B cell (primary cell): Measurements from ENCODE around the gene CPEB3. TPM values are rescaled to one million over a fixed set of nuclear protein-coding genes. Genes with fewer than 3 reads are reported as not detected.

Experiments
- ATAC-seq: fragments of 200-7000 bp; cut with Tn5 transposase; one replicate; pipeline ENCODE4 v1.10.0; 2021; ENCODE audit warnings: low read depth, mild to moderate bottlenecking, moderate number of reproducible peaks, moderate library complexity
- CTCF ChIA-PET: fragments of 350-600 bp; sonication (Branson Sonifier 250); formaldehyde crosslinking; loops from one replicate; lab custom pipeline; 2021; ENCODE audit warnings: antibody characterized with exemption, inconsistent platforms; lab: Charles Lee
- POLR2A ChIA-PET: fragments of 350-600 bp; sonication (Branson Sonifier 250); formaldehyde crosslinking; loops from one replicate; lab custom pipeline; 2021; ENCODE audit warnings: antibody characterized with exemption; lab: Charles Lee
- DNase-seq: peaks from one replicate; pipeline ENCODE4 v3.0.0; 2013
- H2AFZ ChIP-seq: 2 replicates; pipeline ENCODE4 v1.6.1; 2012; ENCODE audit warnings: mild to moderate bottlenecking, low read depth, low read length; ENCODE audit not compliant: insufficient read depth, poor library complexity, severe bottlenecking
- H3K27ac ChIP-seq, 2 donors: 1 replicate in 1 of 2; 2 replicates in 1 of 2; pipeline ENCODE4 v1.5.1; 2012 to 2013; ENCODE audit warnings: low read length in 2 of 2, mild to moderate bottlenecking in 2 of 2, moderate library complexity in 1 of 2
- H3K27me3 ChIP-seq, 4 experiments: fragments of 200-600 bp in 1 of 4; sonication (generic) in 1 of 4; replicated peaks in 1 of 4; 1 replicate in 2 of 4; 2 replicates in 2 of 4; pipeline versions ENCODE4 v1.6.1 to v1.7.0; 2013 to 2016; ENCODE audit warnings: low read length in 3 of 4, mild to moderate bottlenecking in 2 of 4, mixed read lengths in 1 of 4, moderate library complexity in 1 of 4; ENCODE audit not compliant: insufficient read depth in 4 of 4, control insufficient read depth in 3 of 4; ENCODE audit errors: control extremely low read depth in 1 of 4
- H3K36me3 ChIP-seq, 2 experiments: replicated peaks in 1 of 2; 1 replicate in 1 of 2; 2 replicates in 1 of 2; pipeline versions ENCODE4 v1.6.1 to v1.7.1; 2013; ENCODE audit warnings: low read length in 1 of 2; ENCODE audit not compliant: insufficient read depth in 2 of 2, control insufficient read depth in 1 of 2; ENCODE audit errors: control extremely low read depth in 1 of 2, extremely low read depth in 1 of 2
- H3K4me1 ChIP-seq, 2 donors: fragments of 200-600 bp in 1 of 2; sonication (generic) in 1 of 2; 1 replicate in 1 of 2; 2 replicates in 1 of 2; pipeline versions ENCODE4 v1.5.1 to v1.6.1; 2013 to 2017; ENCODE audit warnings: low read length in 2 of 2; ENCODE audit not compliant: control insufficient read depth in 2 of 2, insufficient read depth in 2 of 2
- H3K4me2 ChIP-seq: replicated peaks from 2 replicates; pipeline ENCODE3; 2012; ENCODE audit warnings: mild to moderate bottlenecking, low read depth, low read length; ENCODE audit not compliant: poor library complexity, severe bottlenecking
- H3K4me3 ChIP-seq, 5 experiments: fragments of 200-600 bp in 1 of 5; sonication (generic) in 1 of 5; 1 replicate in 3 of 5; 2 replicates in 2 of 5; pipeline versions ENCODE4 v1.5.1 to v1.7.0; 2011 to 2016; ENCODE audit warnings: low read length in 4 of 5, mild to moderate bottlenecking in 4 of 5, low read depth in 2 of 5, control low read depth in 1 of 5, moderate library complexity in 1 of 5; ENCODE audit not compliant: insufficient read depth in 1 of 5; ENCODE audit errors: control extremely low read depth in 1 of 5, extremely low read depth in 1 of 5
- H3K79me2 ChIP-seq: fragments of 200-600 bp; sonication (generic); one replicate; pipeline ENCODE4 v1.6.0; 2016; ENCODE audit warnings: low read length; ENCODE audit not compliant: control insufficient read depth, insufficient read depth
- H3K9ac ChIP-seq: fragments of 200-600 bp; sonication (generic); 2 replicates; pipeline ENCODE4 v1.6.1; 2017; ENCODE audit warnings: mild to moderate bottlenecking, low read length, moderate library complexity
- H3K9me3 ChIP-seq, 3 donors: one replicate each; pipeline versions ENCODE4 v1.6.1 to v1.7.1; 2013; ENCODE audit warnings: low read length in 2 of 3; ENCODE audit not compliant: control insufficient read depth in 2 of 3, insufficient read depth in 1 of 3; ENCODE audit errors: control extremely low read depth in 1 of 3
- H4K20me1 ChIP-seq: 2 replicates; pipeline ENCODE4 v1.6.0; 2012; ENCODE audit warnings: mild to moderate bottlenecking, low read length; ENCODE audit not compliant: insufficient read depth, control insufficient read depth, poor library complexity, severe bottlenecking
- H3K27ac Mint-ChIP-seq: one replicate; pipeline ENCODE4 v1.8.0; 2021; ENCODE audit warnings: mixed read lengths
- H3K27me3 Mint-ChIP-seq: one replicate; pipeline ENCODE4 v1.8.0; 2021; ENCODE audit warnings: mixed read lengths
- H3K4me1 Mint-ChIP-seq: one replicate; pipeline ENCODE4 v1.8.0; 2021; ENCODE audit warnings: mixed read lengths
- H3K4me3 Mint-ChIP-seq: one replicate; pipeline ENCODE4 v1.8.0; 2021; ENCODE audit warnings: mixed read lengths
- H3K9me3 Mint-ChIP-seq: one replicate; pipeline ENCODE4 v1.8.0; 2022; ENCODE audit warnings: mixed read lengths; ENCODE audit not compliant: insufficient read depth
- CTCF ChIP-seq: fragments of 200-600 bp; IDR thresholded peaks from one replicate; pipeline ENCODE4 v1.8.0; 2022; ENCODE audit warnings: antibody characterized with exemption, mild to moderate bottlenecking
- EZH2 ChIP-seq: IDR thresholded peaks from 2 replicates; pipeline ENCODE4 v1.6.1; 2012; ENCODE audit warnings: borderline replicate concordance, low read depth, mild to moderate bottlenecking, moderate library complexity, low read length; ENCODE audit not compliant: insufficient read depth, poor library complexity, severe bottlenecking
- WGBS: methylation state at CpG from one replicate; pipeline ENCODE4 v1.1.5; 2013; ENCODE audit warnings: missing lambda C conversion rate; ENCODE audit not compliant: insufficient coverage; 5-methylcytosine and 5-hydroxymethylcytosine counted together
- intact Hi-C: fragments of 100-400 bp; cut with micrococcal nuclease; formaldehyde crosslinking; loops from one replicate; pipeline ENCODE4 v1.10.0; 2022
- polyA plus RNA-seq: library from polyadenylated mRNA; depleted of rRNA; stranded (reverse); fragments of >200 nt; gene quantifications from 2 replicates; pipeline ENCODE4 v1.2.3, GENCODE V29; 2012
- total RNA-seq, 2 donors: library from RNA; stranded (reverse); fragments of 120-200 nt in 1 of 2; gene quantifications; 1 replicate in 1 of 2; 2 replicates in 1 of 2; pipeline versions ENCODE4 v1.2.3 to v1.2.4, GENCODE V29; 2013 to 2022

Gene CPEB3
- total and polyA plus RNA-seq, 2 donors (not counting 1 experiment from before 2014, with no cell fraction given): 1.6 to 6.7 TPM

GRCh38 chr10:92187101-92187500 is 103.8 kb downstream of the CPEB3 start:
- H3K36me3 ChIP-seq: peaks cover 0 to 2% of the 10 kb centered on the region in 2 experiments
- H3K4me2 ChIP-seq: no peak overlapping the region
- H3K79me2 ChIP-seq: no peaks in the 10 kb centered on the region
- DNase-seq (no peak), ATAC-seq (no peak)
- no peak for TF ChIP-seq EZH2
- TF ChIP-seq CTCF: no peak
- H3K9me3 ChIP-seq: no peaks in the 10 kb centered on the region
- H3K27ac ChIP-seq: no peak overlapping the region
- no peak overlapping the region for H3K4me3 ChIP-seq
- WGBS: no CpG with 5 or more reads among the region's 2 CpGs
- no peak overlapping the region for H3K9ac ChIP-seq
- Mint-ChIP-seq H3K27ac (no peak overlapping the region), H3K27me3 (no peaks in the 10 kb centered on the region), H3K4me1 (no peaks in the 10 kb centered on the region), H3K4me3 (no peak overlapping the region), H3K9me3 (no peaks in the 10 kb centered on the region)
- H3K4me1 ChIP-seq: no peaks in the 10 kb centered on the region
- no peaks in the 10 kb centered on the region for H3K27me3 ChIP-seq
- POLR2A ChIA-PET: no interaction called here
- intact Hi-C loops: loop anchor here (10.0 kb wide), 1 partner anchor 72 kb away; no protein-coding TSS in a partner anchor
- CTCF ChIA-PET: interaction anchor here (0.6 kb wide), 1 partner anchor 183 kb away, joined by 6 read pairs; no protein-coding TSS in a partner anchor
- no peak overlapping the region for H2AFZ ChIP-seq
- H4K20me1 ChIP-seq: no peaks in the 10 kb centered on the region

DNA sequence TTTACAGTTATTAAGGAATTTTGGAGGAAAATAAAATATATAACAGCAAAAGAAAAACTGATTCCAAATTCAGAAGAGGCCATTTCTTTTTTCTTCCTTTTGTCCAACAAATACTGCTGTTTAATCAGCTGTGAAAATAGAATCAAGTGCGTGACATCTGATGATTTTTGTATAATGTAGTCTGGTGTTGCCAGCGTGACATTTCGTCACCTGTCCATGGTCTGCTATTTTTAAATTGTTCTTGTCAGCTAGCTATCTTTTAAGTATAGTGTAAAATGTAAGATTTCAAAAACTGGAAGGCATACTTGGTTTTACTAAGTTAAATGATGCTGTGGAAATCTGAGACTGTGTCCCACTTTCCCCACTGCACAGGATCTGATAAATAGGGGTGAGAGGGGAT is 105.9 kb downstream of the CPEB3 start:
- no peak overlapping the region for H3K4me3 Mint-ChIP-seq
- ChIA-PET POLR2A (no interaction called here), CTCF (no interaction called here)
- H3K4me1 ChIP-seq: peaks cover 5 to 6% of the 10 kb centered on the region in 2 donors
- H3K4me1 Mint-ChIP-seq: peaks cover 6% of the 10 kb centered on the region
- no peak overlapping the region for H3K27ac ChIP-seq
- no peak overlapping the region for H2AFZ ChIP-seq
- ATAC-seq (no peak), DNase-seq (no peak)
- H3K4me2 ChIP-seq: no peak overlapping the region
- no peak overlapping the region for H3K27ac Mint-ChIP-seq
- H3K36me3 ChIP-seq: peaks cover 2 to 6% of the 10 kb centered on the region in 2 experiments
- no peaks in the 10 kb centered on the region for H3K9me3 Mint-ChIP-seq
- no peaks in the 10 kb centered on the region for H3K79me2 ChIP-seq
- TF ChIP-seq CTCF (no peak), EZH2 (no peak)
- H3K9me3 ChIP-seq: no peaks in the 10 kb centered on the region
- intact Hi-C loops: loop anchor here (10.0 kb wide), 1 partner anchor 70 kb away; no protein-coding TSS in a partner anchor
- H3K27me3 Mint-ChIP-seq: no peaks in the 10 kb centered on the region
- 100% methylated on average over 3 of the region's 3 CpGs for WGBS
- H4K20me1 ChIP-seq: no peaks in the 10 kb centered on the region
- H3K9ac ChIP-seq: no peak overlapping the region
- H3K4me3 ChIP-seq: no peak overlapping the region
- no peaks in the 10 kb centered on the region for H3K27me3 ChIP-seq
